Keratinocyte (primary cell): ENCODE data around the gene AOC1. TPM values are rescaled to one million over a fixed set of nuclear protein-coding genes. Genes with fewer than 3 reads are reported as not detected.

Source experiments
- DNase-seq: peaks from one replicate; pipeline ENCODE4 v3.0.0-alpha.2; 2011; ENCODE audit warnings: low read depth, missing footprints, low spot score
- FAIRE-seq: peaks from 2 replicates; lab custom pipeline; 2011; peaks lifted over from hg19 to GRCh38; lab: Jason Lieb, UNC
- H2AFZ ChIP-seq: 2 replicates; pipeline ENCODE4 v1.6.0; 2012; ENCODE audit warnings: low read length, control low read depth, inconsistent platforms; ENCODE audit not compliant: control insufficient read depth
- H3K27ac ChIP-seq: 2 replicates; pipeline ENCODE4 v1.5.1; 2011; ENCODE audit warnings: low read length; ENCODE audit not compliant: control insufficient read depth, insufficient read depth
- H3K27me3 ChIP-seq: 3 replicates; pipeline ENCODE4 v1.6.0; 2011; ENCODE audit warnings: low read length; ENCODE audit not compliant: control insufficient read depth, insufficient read depth; ENCODE audit errors: extremely low read depth
- H3K36me3 ChIP-seq, 2 experiments: 2 replicates in 1 of 2; 3 replicates in 1 of 2; pipeline ENCODE4 v1.5.1; 2011; ENCODE audit warnings: low read length in 2 of 2, mild to moderate bottlenecking in 1 of 2; ENCODE audit not compliant: control insufficient read depth in 2 of 2, insufficient read depth in 2 of 2; ENCODE audit errors: extremely low read depth in 1 of 2
- H3K4me1 ChIP-seq: 3 replicates; pipeline ENCODE4 v1.5.1; 2011; ENCODE audit warnings: low read length; ENCODE audit not compliant: control insufficient read depth, insufficient read depth; ENCODE audit errors: extremely low read depth
- H3K4me2 ChIP-seq: 3 replicates; pipeline ENCODE4 v1.6.0; 2011; ENCODE audit warnings: low read depth, low read length; ENCODE audit not compliant: control insufficient read depth, insufficient read depth; ENCODE audit errors: extremely low read depth
- H3K4me3 ChIP-seq, 3 experiments: fragments of 200-600 bp in 1 of 3; sonication (generic) in 1 of 3; 2 replicates in 2 of 3; 3 replicates in 1 of 3; pipeline ENCODE4 v1.5.1; 2011 to 2016; ENCODE audit warnings: low read length in 3 of 3, mild to moderate bottlenecking in 3 of 3, control low read depth in 2 of 3, inconsistent platforms in 1 of 3, low read depth in 1 of 3, mixed read lengths in 1 of 3, mixed run types in 1 of 3, moderate library complexity in 1 of 3; ENCODE audit not compliant: control insufficient read depth in 2 of 3, insufficient read depth in 2 of 3; ENCODE audit errors: extremely low read depth in 1 of 3
- H3K79me2 ChIP-seq: 2 replicates; pipeline ENCODE4 v1.6.0; 2012; ENCODE audit warnings: low read length; ENCODE audit not compliant: control insufficient read depth, insufficient read depth
- H3K9ac ChIP-seq: 3 replicates; pipeline ENCODE4 v1.6.0; 2011; ENCODE audit warnings: low read length; ENCODE audit not compliant: control insufficient read depth, insufficient read depth; ENCODE audit errors: extremely low read depth
- H3K9me1 ChIP-seq: 3 replicates; pipeline ENCODE4 v1.6.0; 2011; ENCODE audit warnings: low read length; ENCODE audit not compliant: control insufficient read depth, insufficient read depth; ENCODE audit errors: extremely low read depth
- H3K9me3 ChIP-seq: 2 replicates; pipeline ENCODE4 v1.5.1; 2012; ENCODE audit warnings: low read depth, low read length; ENCODE audit not compliant: control insufficient read depth
- H4K20me1 ChIP-seq: 3 replicates; pipeline ENCODE4 v1.6.0; 2011; ENCODE audit warnings: low read length; ENCODE audit not compliant: control insufficient read depth, insufficient read depth; ENCODE audit errors: extremely low read depth
- EZH2 ChIP-seq: IDR thresholded peaks from one replicate; pipeline ENCODE4 v1.6.1; 2012; ENCODE audit warnings: inconsistent platforms, mild to moderate bottlenecking, low read length, moderate library complexity
- dilution Hi-C: fragments of 300-500 bp; cut with MboI; formaldehyde crosslinking; loops from one replicate; pipeline ENCODE4 v1.7.0; 2020; ENCODE audit warnings: low sequenced_read_pairs; ENCODE audit not compliant: extremely low pct_ligation_motif_present
- polyA plus RNA-seq, 5 experiments: library from polyadenylated mRNA; depleted of rRNA in 3 of 5; stranded (reverse) in 3 of 5; stranded (forward) in 1 of 5; unstranded in 1 of 5; fragments of >200 nt; gene quantifications; 1 replicate in 1 of 5; 2 replicates in 3 of 5; 3 replicates in 1 of 5; pipeline versions ENCODE4 v1.2.1 to v1.2.3, GENCODE V29; 2011 to 2012; ENCODE audit warnings: missing spikeins in 2 of 5, low read depth in 1 of 5, low replicate concordance in 1 of 5
- TF ChIP-seq, protein P1 (sequence below), 3 experiments: IDR thresholded peaks in 1 of 3; conservative IDR thresholded peaks in 1 of 3; optimal IDR thresholded peaks in 1 of 3; 2 replicates in 2 of 3; 3 replicates in 1 of 3; pipeline versions ENCODE3 to v1.5.1; 2011; ENCODE audit warnings: low read length in 3 of 3, mild to moderate bottlenecking in 3 of 3, moderate library complexity in 2 of 3, control low read depth in 1 of 3, inconsistent platforms in 1 of 3; ENCODE audit not compliant: insufficient read depth in 2 of 3; ENCODE audit errors: extremely low read depth in 1 of 3

The AOC1 gene
- polyA plus RNA-seq, 1 donor (not counting 4 experiments of a cell fraction or from before 2014, with no cell fraction given) = not detected

DNA sequence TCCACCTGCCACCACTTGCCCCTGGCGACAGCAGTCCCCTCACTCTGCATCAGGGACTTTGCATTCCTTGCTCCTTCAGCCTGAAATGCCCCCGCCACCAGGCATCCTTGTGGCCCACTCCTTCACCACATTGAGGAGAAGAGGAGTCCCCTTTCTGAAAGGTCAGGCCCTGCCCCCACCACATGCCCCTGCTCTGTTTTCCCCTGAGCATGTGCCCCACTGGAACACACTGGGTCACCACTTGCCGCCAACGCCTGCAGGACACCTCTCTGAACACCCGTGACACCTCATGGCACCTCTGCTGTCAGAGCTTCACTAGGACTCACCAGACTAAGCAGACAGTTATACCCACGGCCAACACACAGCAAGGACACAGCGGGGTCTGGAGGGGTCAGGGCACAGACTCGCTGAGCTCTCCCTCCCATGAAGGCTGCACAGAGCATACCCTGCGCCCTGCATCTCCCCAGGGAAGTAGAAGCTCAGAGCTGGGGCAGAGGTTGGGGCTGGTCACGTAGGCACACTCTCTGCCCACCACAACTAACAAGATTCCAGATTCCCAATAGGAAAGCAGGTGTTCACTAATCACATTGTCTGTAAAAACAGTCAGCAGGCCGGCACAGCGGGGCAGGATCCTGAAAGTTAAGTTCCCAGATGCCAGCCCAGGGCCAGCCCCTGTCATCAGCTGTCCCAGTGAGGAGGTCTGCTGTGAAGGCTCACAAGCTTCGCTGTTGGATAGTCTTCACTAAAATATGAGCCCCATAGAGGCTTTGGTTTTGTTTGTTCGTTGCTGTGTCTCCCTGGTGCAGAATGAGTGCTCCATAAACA lies 5.8 kb upstream of the AOC1 start:
- TF ChIP-seq, protein P1, sequence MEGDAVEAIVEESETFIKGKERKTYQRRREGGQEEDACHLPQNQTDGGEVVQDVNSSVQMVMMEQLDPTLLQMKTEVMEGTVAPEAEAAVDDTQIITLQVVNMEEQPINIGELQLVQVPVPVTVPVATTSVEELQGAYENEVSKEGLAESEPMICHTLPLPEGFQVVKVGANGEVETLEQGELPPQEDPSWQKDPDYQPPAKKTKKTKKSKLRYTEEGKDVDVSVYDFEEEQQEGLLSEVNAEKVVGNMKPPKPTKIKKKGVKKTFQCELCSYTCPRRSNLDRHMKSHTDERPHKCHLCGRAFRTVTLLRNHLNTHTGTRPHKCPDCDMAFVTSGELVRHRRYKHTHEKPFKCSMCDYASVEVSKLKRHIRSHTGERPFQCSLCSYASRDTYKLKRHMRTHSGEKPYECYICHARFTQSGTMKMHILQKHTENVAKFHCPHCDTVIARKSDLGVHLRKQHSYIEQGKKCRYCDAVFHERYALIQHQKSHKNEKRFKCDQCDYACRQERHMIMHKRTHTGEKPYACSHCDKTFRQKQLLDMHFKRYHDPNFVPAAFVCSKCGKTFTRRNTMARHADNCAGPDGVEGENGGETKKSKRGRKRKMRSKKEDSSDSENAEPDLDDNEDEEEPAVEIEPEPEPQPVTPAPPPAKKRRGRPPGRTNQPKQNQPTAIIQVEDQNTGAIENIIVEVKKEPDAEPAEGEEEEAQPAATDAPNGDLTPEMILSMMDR (optimal IDR thresholded peaks at IDR 0.05 in 1 of 3, IDR thresholded peaks at IDR 0.05 in 1 of 3, conservative IDR thresholded peaks at IDR 0.05 in 1 of 3; ENCODE audit: extremely low read depth in 1 of 3, insufficient read depth in 2 of 3, low read length in 3 of 3) = no peak
- no peak for TF ChIP-seq EZH2
- dilution Hi-C loops = no loop called here
- Histone ChIP-seq H2AFZ (no peak overlapping the region), H3K36me3 (no peaks in the 10 kb centered on the region), H3K27me3 (no peaks in the 10 kb centered on the region), H3K9ac (no peak overlapping the region), H3K4me3 (no peak overlapping the region), H3K9me1 (no peaks in the 10 kb centered on the region), H4K20me1 (no peaks in the 10 kb centered on the region), H3K4me1 (no peaks in the 10 kb centered on the region), H3K79me2 (no peaks in the 10 kb centered on the region), H3K4me2 (no peak overlapping the region), H3K9me3 (no peaks in the 10 kb centered on the region), H3K27ac (no peak overlapping the region)
- DNase-seq (no peak), FAIRE-seq (no peak)

DNA sequence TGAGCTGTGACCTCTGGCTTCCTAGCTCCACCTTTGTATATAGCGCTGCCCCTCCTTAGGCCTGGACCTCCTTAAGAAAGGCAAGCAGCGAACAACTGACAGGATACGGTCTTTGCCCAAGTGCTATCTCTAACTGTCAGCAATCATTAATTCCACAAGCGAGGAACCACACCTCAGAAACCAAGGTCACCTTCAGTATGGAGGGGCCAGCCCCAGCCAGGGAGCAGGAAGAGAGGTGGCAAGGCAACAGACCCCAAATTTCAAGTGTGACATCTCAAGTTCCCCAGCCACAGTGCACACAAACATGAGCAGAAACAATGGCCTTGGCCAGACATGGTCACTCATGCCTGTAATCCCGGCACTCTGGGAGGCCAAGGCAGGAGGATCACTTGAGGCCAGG lies 4.8 kb upstream of the AOC1 start:
- H3K27me3 ChIP-seq = peaks cover 5% of the 10 kb centered on the region
- TF ChIP-seq, protein P1 (optimal IDR thresholded peaks at IDR 0.05 in 1 of 3, IDR thresholded peaks at IDR 0.05 in 1 of 3, conservative IDR thresholded peaks at IDR 0.05 in 1 of 3; ENCODE audit: extremely low read depth in 1 of 3, insufficient read depth in 2 of 3, low read length in 3 of 3) = no peak
- no peak for TF ChIP-seq EZH2

More for the DNA sequence above, 4.8 kb upstream of the AOC1 start:
- FAIRE-seq = no peak
- no peaks in the 10 kb centered on the region for H3K4me1 ChIP-seq
- H2AFZ ChIP-seq = no peak overlapping the region
- no peaks in the 10 kb centered on the region for H3K9me1 ChIP-seq
- no peak overlapping the region for H3K4me3 ChIP-seq
- H3K4me2 ChIP-seq = no peak overlapping the region
- no peak overlapping the region for H3K27ac ChIP-seq
- H3K36me3 ChIP-seq = no peaks in the 10 kb centered on the region
- dilution Hi-C loops = no loop called here
- no peaks in the 10 kb centered on the region for H3K79me2 ChIP-seq
- no peaks in the 10 kb centered on the region for H3K9me3 ChIP-seq
- DNase-seq = no peak
- H3K9ac ChIP-seq = no peak overlapping the region
- no peaks in the 10 kb centered on the region for H4K20me1 ChIP-seq
